HG03159 (cell line): Measurements from ENCODE around the gene CEMP1.
"Not testable (repeated sequence)": the region's sequence is repeated elsewhere in the genome, so short reads cannot be mapped to it uniquely, and the experiment has no call there.

Source experiments
- ATAC-seq: cut with Tn5 transposase; IDR thresholded peaks from one replicate; pipeline ENCODE4 v1.9.1; 2021; ENCODE audit warnings: mild to moderate bottlenecking, moderate library complexity; ENCODE audit not compliant: unreplicated experiment

The CEMP1 gene

GRCh38 chr16:2531371-2531695, at the start of gene CEMP1:
CEMP1 (minus strand) TSS chr16:2531408; CDS start chr16:2531073, 335 bp downstream.
- peak; percentile 2 for ATAC-seq

GRCh38 chr16:2580818-2581217, 49.6 kb upstream of the CEMP1 start:
- ATAC-seq, result not testable (repeated sequence)

GRCh38 chr16:2580143-2580542, 48.9 kb upstream of the CEMP1 start:
- not testable (repeated sequence) for ATAC-seq

- ATAC-seq, result not testable (repeated sequence)
Observed at GRCh38 chr16:2578905-2579304, 47.7 kb upstream of the CEMP1 start.

- ATAC-seq, result not testable (repeated sequence)
Observed at GRCh38 chr16:2577044-2577443, 45.8 kb upstream of the CEMP1 start.

GRCh38 chr16:2575839-2576238, 44.6 kb upstream of the CEMP1 start:
- not testable (repeated sequence) for ATAC-seq

- not testable (repeated sequence) for ATAC-seq
Observed at GRCh38 chr16:2572704-2573103, 41.5 kb upstream of the CEMP1 start.

GRCh38 chr16:2568573-2568972, 37.4 kb upstream of the CEMP1 start:
- ATAC-seq, result not testable (repeated sequence)

- not testable (repeated sequence) for ATAC-seq
Observed at GRCh38 chr16:2567506-2567905, 36.3 kb upstream of the CEMP1 start.

- peak; percentile 31 for ATAC-seq
Observed at GRCh38 chr16:2560798-2561133, 29.6 kb upstream of the CEMP1 start.

- peak; percentile 47 for ATAC-seq
Observed at GRCh38 chr16:2560131-2560797, 29.1 kb upstream of the CEMP1 start.

- not testable (repeated sequence) for ATAC-seq
Observed at GRCh38 chr16:2557150-2557549, 25.9 kb upstream of the CEMP1 start.

- not testable (repeated sequence) for ATAC-seq
Observed at GRCh38 chr16:2554709-2555425, 23.7 kb upstream of the CEMP1 start.

- ATAC-seq, result not testable (repeated sequence)
Observed at GRCh38 chr16:2551420-2551889, 20.2 kb upstream of the CEMP1 start.

GRCh38 chr16:2550283-2550878, 19.2 kb upstream of the CEMP1 start:
- not testable (repeated sequence) for ATAC-seq

- not testable (repeated sequence) for ATAC-seq
Observed at GRCh38 chr16:2543771-2544170, 12.6 kb upstream of the CEMP1 start.

- not testable (repeated sequence) for ATAC-seq
Observed at GRCh38 chr16:2541409-2541808, 10.2 kb upstream of the CEMP1 start.

- ATAC-seq, result not testable (repeated sequence)
Observed at GRCh38 chr16:2540912-2541311, 9.7 kb upstream of the CEMP1 start.

GRCh38 chr16:2539845-2540458, 8.7 kb upstream of the CEMP1 start:
- not testable (repeated sequence) for ATAC-seq

- ATAC-seq, result not testable (repeated sequence)
Observed at GRCh38 chr16:2539192-2539844, 8.1 kb upstream of the CEMP1 start.
